ENCODE measurements around the gene SETBP1.

DNA sequence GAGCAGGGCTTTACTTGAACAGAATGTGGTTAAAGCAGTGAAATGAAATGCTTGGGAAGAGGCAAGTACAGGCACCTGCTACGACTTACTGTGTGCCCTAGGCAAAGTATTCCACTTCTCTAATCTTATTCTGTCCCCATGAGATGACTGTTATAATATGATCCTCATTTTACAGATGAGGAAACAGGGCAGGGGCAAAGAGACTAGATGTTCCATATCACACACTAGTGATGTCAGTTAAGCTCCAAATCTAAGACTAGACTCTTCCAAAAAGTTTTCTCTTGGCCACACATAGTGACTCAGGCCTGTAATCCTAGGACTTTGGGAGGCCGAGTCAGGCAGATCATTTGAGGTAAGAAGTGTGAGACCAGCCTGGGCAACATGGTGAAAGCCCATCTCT lies 235.0 kb downstream of the SETBP1 start:
- TF ChIP-seq JUND (IDR thresholded peaks at IDR 0.05) (no peak), ELF1 (IDR thresholded peaks at IDR 0.05; ENCODE audit: borderline replicate concordance, low read depth) (no peak), EGR1 (IDR thresholded peaks at IDR 0.05; ENCODE audit: low read depth) (no peak), EZH2phosphoT487 (IDR thresholded peaks at IDR 0.05; ENCODE audit: borderline replicate concordance) (no peak), POLR2A (IDR thresholded peaks at IDR 0.05; ENCODE audit: borderline replicate concordance, extremely low read depth, insufficient read depth, insufficient read length) (no peak), SRF (IDR thresholded peaks at IDR 0.05; ENCODE audit: low read depth) (no peak), POLR2AphosphoS5 (IDR thresholded peaks at IDR 0.05; ENCODE audit: low read depth, low read length) (no peak), SP1 (IDR thresholded peaks at IDR 0.05; ENCODE audit: low read depth) (no peak)
- TF ChIP-seq, protein P1, sequence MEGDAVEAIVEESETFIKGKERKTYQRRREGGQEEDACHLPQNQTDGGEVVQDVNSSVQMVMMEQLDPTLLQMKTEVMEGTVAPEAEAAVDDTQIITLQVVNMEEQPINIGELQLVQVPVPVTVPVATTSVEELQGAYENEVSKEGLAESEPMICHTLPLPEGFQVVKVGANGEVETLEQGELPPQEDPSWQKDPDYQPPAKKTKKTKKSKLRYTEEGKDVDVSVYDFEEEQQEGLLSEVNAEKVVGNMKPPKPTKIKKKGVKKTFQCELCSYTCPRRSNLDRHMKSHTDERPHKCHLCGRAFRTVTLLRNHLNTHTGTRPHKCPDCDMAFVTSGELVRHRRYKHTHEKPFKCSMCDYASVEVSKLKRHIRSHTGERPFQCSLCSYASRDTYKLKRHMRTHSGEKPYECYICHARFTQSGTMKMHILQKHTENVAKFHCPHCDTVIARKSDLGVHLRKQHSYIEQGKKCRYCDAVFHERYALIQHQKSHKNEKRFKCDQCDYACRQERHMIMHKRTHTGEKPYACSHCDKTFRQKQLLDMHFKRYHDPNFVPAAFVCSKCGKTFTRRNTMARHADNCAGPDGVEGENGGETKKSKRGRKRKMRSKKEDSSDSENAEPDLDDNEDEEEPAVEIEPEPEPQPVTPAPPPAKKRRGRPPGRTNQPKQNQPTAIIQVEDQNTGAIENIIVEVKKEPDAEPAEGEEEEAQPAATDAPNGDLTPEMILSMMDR (IDR thresholded peaks at IDR 0.05 in 2 of 3, conservative IDR thresholded peaks at IDR 0.05 in 1 of 3; ENCODE audit: borderline replicate concordance in 1 of 3, insufficient read depth in 1 of 3, low read depth in 2 of 3, low read length in 2 of 3) = no peak
- TF ChIP-seq, protein P2, sequence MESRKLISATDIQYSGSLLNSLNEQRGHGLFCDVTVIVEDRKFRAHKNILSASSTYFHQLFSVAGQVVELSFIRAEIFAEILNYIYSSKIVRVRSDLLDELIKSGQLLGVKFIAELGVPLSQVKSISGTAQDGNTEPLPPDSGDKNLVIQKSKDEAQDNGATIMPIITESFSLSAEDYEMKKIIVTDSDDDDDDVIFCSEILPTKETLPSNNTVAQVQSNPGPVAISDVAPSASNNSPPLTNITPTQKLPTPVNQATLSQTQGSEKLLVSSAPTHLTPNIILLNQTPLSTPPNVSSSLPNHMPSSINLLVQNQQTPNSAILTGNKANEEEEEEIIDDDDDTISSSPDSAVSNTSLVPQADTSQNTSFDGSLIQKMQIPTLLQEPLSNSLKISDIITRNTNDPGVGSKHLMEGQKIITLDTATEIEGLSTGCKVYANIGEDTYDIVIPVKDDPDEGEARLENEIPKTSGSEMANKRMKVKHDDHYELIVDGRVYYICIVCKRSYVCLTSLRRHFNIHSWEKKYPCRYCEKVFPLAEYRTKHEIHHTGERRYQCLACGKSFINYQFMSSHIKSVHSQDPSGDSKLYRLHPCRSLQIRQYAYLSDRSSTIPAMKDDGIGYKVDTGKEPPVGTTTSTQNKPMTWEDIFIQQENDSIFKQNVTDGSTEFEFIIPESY (IDR thresholded peaks at IDR 0.05; ENCODE audit: extremely low read depth, insufficient replicate concordance, low read length) = no peak
